Measurements from ENCODE around the gene CKMT2.
A peak's percentile ranks its signal among the peaks of the same experiment; 100 is the strongest.
"Not testable (repeated sequence)": the region's sequence is repeated elsewhere in the genome, so short reads cannot be mapped to it uniquely, and the experiment has no call there.

The CKMT2 gene

DNA sequence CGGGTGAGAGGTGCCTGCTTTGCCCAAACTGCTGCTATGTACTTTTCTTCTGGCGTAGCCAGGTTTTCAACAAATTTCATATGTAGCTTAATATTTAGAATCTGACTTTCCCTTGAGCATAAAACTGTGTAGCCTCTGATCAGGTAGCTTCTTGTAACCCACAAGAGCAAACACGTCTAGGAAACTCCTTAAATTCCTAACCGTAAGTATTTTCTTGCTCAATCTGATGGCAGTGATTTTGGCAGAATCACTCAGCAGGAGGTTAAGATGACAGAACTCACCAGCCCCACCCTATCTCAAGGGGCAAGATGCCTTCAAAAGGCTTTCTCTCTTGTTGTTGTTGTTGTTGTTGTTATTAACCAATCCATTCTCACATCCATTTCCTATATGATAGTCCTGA lies 20.8 kb downstream of the CKMT2 start:
- FAIRE-seq: no peak

- no peak for FAIRE-seq
Measured at GRCh38 chr5:81254886-81255559, 21.9 kb downstream of the CKMT2 start.

GRCh38 chr5:81256766-81257165 lies 23.6 kb downstream of the CKMT2 start:
- no peak for FAIRE-seq

DNA sequence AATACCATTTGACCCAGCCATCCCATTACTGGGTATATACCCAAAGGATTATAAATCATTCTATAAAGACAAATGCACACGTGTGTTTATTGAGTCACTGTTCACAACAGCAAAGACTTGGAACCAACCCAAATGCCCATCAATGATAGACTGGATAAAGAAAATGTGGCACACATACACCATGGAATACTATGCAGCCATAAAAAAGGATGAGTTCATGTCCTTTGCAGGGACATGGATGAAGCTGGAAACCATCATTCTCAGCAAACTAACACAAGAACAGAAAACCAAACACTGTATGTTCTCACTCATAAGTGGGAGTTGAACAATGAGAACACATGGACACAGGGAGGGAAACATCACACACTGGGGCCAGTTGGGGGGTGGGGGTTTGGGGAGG lies 29.7 kb downstream of the CKMT2 start:
- not testable (repeated sequence) for FAIRE-seq

DNA sequence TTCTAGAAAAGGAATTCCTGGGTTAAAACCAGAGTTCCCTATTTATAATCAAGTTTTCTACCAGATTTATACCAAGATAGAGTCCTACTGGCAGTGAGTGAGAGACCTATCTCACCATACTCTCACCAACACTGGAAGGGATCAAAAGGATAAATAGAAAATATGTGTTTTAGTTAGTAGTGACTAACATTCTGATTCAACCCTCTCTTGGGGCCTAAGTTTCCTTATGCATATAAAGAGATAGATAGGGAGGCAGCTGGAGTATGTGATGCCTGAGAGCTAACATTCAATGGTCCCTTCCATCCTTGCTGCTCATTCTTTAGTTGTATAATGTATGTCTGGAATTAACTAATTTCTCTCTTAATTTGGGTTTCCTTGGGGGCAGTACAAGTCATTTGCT lies 32.0 kb downstream of the CKMT2 start:
- no peak for FAIRE-seq

- no peak for FAIRE-seq
Measured at GRCh38 chr5:81268521-81269196, 35.5 kb downstream of the CKMT2 start.

- no peak for FAIRE-seq
Measured at GRCh38 chr5:81269751-81270393, 36.8 kb downstream of the CKMT2 start.

GRCh38 chr5:81270394-81271027 lies 37.4 kb downstream of the CKMT2 start:
- not testable (repeated sequence) for FAIRE-seq

DNA sequence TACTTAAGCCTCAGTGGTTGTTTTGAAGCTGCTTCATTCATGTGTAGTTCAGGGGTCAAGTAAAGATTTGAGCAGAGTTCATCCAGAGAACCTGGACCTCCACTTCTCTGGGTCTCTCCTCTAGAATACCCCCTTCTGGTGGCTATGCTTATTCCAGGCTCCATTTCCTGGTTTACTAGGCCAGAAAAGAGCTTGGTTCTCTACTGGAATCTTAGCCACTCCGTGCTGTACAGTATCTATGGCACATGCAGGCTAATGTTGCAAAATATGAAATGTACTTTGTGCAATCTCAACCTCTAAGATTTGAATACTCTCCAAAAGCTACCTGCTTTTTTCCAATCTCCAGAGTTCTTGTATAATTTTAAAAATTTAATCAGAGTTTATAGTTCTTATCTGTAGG lies 50.9 kb downstream of the CKMT2 start:
- no peak for FAIRE-seq

- no peak for FAIRE-seq
Measured at GRCh38 chr5:81286059-81286617, 53.0 kb downstream of the CKMT2 start.

DNA sequence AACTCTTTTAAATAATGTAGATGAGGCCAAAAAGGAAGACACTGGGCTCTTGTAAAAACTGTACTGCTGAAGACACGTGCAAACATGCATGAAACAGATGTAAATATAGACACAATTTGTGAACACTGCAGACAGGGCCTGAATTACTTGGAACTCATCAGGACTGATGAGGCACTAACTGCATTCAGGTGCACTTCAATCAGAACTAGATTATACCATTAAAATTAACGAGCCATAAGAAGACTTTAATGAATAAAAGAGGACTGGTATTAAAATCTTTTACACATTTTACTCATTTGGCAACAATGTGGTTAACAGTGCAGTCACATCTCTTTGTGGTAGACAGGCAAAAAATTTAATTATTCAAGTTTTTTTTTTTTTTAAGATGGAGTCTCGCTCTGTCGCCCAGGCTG lies 54.9 kb downstream of the CKMT2 start:
- no peak for FAIRE-seq

DNA sequence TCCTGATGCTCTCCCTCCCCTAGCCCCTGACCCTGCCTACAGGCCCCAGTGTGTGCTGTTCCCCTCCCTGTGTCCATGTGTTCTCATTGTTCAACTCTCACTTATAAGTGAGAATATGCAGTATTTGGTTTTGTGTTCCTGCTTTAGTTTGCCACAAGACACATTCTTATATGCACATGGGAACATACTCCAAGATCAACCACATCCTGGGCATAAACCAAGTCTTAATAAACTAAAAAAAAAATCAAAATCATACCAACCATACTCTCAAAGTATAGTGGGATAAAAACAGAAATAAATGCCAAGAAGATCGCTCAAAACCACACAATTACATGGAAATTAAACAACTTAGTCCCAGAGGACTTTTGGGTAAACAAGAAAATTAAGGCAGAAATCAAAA lies 57.0 kb downstream of the CKMT2 start:
- no peak for FAIRE-seq

DNA sequence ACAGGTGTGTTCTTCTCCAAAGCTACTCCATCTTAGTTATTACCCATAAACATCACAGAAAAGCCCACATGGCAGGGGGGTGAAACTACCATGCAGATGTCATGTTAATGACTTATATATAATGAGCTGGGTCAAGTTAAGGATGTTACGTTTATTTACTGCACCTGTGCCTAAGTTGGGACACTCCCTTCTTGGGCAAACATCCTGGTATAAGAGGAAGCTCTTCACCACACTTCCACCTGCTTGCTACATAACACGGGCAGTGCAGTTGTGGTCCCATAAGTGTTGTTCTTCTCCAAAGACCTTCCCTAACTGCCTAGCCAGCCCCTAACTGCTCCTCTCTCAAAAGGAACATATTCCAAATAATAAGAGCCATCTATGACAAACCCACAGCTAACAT lies 59.0 kb downstream of the CKMT2 start:
- FAIRE-seq: no peak

- FAIRE-seq: not testable (repeated sequence)
Measured at GRCh38 chr5:81294021-81294420, 60.9 kb downstream of the CKMT2 start.

- FAIRE-seq: no peak
Measured at GRCh38 chr5:81297531-81297930, 64.4 kb downstream of the CKMT2 start.

- no peak for FAIRE-seq
Measured at GRCh38 chr5:81300921-81301270, 67.8 kb downstream of the CKMT2 start.

- FAIRE-seq: peak; percentile 87
Measured at GRCh38 chr5:81301271-81302015, 68.3 kb downstream of the CKMT2 start, which contains the start of gene ZCCHC9. TSS of gene ZCCHC9 (plus strand) at chr5:81301587. CDS start at chr5:81304758, 3,171 bp downstream.

- FAIRE-seq: no peak
Measured at GRCh38 chr5:81302596-81302995, 69.5 kb downstream of the CKMT2 start.

DNA sequence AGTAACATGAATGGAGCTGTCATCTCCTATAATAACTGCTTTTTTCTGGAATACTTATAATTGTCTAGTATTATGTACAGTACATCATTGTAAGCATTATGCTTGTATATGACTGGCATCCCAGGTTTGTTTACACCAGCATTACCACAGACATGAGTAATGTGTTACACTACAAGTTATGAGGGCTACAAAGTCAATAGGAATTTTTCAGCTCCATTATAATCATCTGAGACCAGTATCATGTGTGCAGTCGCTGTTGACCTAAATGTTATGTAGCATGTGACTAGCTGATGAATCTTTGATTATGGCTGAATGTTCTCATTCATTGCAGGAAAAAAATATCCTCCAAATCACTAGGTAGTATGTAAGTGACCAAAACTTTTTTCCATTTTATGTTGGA lies 70.4 kb downstream of the CKMT2 start:
- FAIRE-seq: no peak

DNA sequence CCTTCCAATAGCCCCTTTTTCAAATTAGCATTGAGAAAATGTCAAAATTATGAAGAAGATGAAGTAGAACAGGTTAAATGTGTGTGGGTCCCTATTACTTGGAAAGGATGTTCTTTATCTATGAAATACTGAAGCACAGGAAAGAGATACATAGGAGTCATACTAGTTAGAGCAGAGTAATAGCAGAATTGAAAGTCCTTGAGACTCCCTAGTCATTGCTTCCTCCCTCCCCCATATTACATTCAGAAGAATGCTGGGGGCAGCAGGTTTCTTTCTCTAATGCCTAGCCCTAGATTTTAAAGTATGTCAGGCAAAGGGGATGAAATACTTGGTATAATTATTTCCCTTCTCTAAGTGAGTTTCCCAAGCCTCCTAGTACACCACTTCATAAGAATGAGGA lies 72.7 kb downstream of the CKMT2 start:
- FAIRE-seq: no peak

DNA sequence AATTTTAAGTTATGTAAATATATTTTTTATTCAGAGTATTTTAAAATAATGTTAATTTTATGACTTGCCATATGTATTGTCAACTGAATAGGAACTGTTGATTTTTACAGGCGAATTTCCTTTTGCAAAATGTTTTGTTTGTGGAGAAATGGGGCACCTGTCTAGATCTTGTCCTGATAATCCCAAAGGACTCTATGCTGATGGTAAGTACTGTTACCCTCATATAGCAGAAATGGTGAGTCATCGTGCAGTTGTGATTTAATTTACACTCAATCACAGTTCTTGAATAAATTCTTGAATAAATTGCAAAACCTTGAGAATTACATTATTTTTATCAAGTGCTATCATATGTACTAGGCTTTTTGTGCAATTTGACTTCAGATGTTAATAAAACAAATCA lies 75.7 kb downstream of the CKMT2 start:
- no peak for FAIRE-seq

GRCh38 chr5:81310402-81311063 lies 77.4 kb downstream of the CKMT2 start:
- no peak for FAIRE-seq

Data from endometrium (tissue), 2 donors.